AG04450 (cell line): ENCODE data around the gene IMMP1L. TPM values are rescaled to one million over a fixed set of nuclear protein-coding genes. Genes with fewer than 3 reads are reported as not detected.

Experiments
- CTCF ChIA-PET: fragments of 300-600, 350-600 bp; formaldehyde crosslinking; extraction: SDS; loops from one replicate; lab custom pipeline; 2022; ENCODE audit warnings: antibody characterized with exemption, inconsistent platforms; lab: Charles Lee
- POLR2A ChIA-PET: fragments of 350-600 bp; formaldehyde crosslinking; extraction: SDS; loops from one replicate; lab custom pipeline; 2021; ENCODE audit warnings: antibody characterized with exemption, inconsistent platforms; lab: Yijun Ruan, JAX
- DNase-seq: peaks from one replicate; pipeline ENCODE4 v3.0.0-alpha.2; 2011; ENCODE audit warnings: low read depth, low spot score
- H3K27ac ChIP-seq: one replicate; pipeline ENCODE4 v1.5.1; 2012; ENCODE audit warnings: low read depth, low read length, control low read depth
- H3K27me3 ChIP-seq: one replicate; pipeline ENCODE4 v1.6.0; 2012; ENCODE audit warnings: low read length; ENCODE audit not compliant: control insufficient read depth, insufficient read depth
- H3K4me3 ChIP-seq: 2 replicates; pipeline ENCODE4 v1.5.1; 2011; ENCODE audit warnings: mild to moderate bottlenecking, low read depth, low read length, control low read depth
- H3K9me3 ChIP-seq: 2 replicates; pipeline ENCODE4 v1.5.1; 2012; ENCODE audit warnings: low read length; ENCODE audit not compliant: control insufficient read depth, insufficient read depth
- polyA plus RNA-seq: library from polyadenylated mRNA; depleted of rRNA; stranded (reverse); fragments of >200 nt; gene quantifications from 2 replicates; pipeline ENCODE4 v1.2.3, GENCODE V29; 2011; rRNA removed
- TF ChIP-seq, protein P1 (sequence below): IDR thresholded peaks from 2 replicates; pipeline ENCODE4 v1.5.1; 2011; ENCODE audit warnings: low read depth, low read length, control low read depth, inconsistent platforms

The IMMP1L gene
- polyA plus RNA-seq, 1 experiment, result 23.9 TPM

DNA sequence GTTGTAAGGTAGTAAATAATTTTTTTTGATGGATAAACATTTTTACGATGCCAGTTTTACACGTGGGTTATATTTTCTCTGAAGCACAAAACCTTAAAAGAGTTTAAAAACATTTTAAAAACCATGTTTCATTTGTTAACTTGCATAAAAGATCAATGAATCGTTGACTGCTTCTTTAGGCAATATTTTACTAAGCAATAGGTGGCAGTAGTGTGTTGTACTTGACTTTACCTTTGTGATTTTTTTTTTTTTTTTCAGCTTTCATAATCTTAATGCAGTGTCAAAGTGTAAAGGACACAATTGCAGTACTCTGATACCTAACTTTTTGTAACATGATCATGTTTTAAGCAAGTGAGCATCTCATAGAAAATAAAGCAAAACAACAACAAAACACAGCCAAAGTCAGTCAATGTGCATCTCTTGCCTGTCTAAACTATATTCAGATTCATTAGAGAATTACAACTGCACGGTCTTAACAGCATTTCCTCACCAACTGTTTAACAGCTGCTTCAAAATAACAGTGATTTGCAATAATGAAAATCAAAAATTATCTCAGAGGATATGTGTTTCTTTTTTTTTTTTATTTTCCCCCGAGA lies 112.1 kb downstream of the IMMP1L start:
- POLR2A ChIA-PET, result interaction anchor here (0.5 kb wide), 1 partner anchor 705 kb away, joined by 3 read pairs; no protein-coding TSS in a partner anchor
- TF ChIP-seq, protein P1, sequence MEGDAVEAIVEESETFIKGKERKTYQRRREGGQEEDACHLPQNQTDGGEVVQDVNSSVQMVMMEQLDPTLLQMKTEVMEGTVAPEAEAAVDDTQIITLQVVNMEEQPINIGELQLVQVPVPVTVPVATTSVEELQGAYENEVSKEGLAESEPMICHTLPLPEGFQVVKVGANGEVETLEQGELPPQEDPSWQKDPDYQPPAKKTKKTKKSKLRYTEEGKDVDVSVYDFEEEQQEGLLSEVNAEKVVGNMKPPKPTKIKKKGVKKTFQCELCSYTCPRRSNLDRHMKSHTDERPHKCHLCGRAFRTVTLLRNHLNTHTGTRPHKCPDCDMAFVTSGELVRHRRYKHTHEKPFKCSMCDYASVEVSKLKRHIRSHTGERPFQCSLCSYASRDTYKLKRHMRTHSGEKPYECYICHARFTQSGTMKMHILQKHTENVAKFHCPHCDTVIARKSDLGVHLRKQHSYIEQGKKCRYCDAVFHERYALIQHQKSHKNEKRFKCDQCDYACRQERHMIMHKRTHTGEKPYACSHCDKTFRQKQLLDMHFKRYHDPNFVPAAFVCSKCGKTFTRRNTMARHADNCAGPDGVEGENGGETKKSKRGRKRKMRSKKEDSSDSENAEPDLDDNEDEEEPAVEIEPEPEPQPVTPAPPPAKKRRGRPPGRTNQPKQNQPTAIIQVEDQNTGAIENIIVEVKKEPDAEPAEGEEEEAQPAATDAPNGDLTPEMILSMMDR, result peak; percentile 67
- no peak for DNase-seq

DNA sequence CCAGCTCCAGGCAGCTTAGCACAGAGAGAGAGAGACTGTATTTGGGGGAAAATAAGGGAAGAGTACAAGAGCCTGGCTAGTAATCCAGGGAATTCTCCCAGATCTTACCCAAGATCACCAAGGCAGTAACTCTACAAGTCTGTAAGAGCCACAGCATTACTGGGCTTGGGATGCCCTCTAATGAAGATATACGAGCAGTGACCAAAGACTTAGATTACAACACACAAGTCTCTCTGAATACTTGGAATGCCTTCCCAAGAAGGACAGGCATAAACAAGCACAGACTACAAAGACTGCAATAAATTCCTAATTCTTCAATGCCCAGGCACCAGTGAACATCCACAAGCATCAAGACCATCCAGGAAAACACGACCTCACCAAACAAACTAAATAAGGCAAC lies 122.0 kb downstream of the IMMP1L start:
- CTCF ChIA-PET, result no interaction called here

More for the DNA sequence above, 112.1 kb downstream of the IMMP1L start:
- Histone ChIP-seq H3K4me3 (no peak overlapping the region), H3K27ac (no peak overlapping the region), H3K9me3 (no peaks in the 10 kb centered on the region), H3K27me3 (no peaks in the 10 kb centered on the region)
- CTCF ChIA-PET, result interaction anchor here (0.8 to 2.6 kb wide), 12 partner anchors 9 to 779 kb away, joined by 3 to 22 read pairs (median 4); partner anchors contain the start of genes DCDC1 and DNAJC24

DNA sequence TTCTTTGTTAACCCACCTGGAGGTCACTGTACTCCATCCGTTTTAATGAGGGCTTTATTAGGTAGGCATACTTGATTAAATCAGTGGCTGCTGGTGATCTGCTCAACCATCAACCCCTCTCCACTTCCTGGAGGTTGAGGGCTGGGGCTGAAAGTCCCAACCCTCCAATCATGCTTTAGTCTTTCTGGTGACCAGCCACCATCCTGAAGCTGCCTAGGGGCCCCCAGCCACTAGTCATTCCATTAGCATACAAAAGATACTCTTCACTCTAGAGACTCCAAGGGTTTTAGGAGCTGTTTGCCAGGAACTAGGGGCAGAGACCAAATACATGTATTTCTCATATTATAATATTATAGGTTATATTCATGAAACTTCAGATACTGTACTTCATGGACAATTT lies 126.3 kb downstream of the IMMP1L start:
- no peak for DNase-seq
- POLR2A ChIA-PET, result interaction anchor here (0.6 kb wide), 1 partner anchor 38 kb away, joined by 3 read pairs; no protein-coding TSS in a partner anchor
- CTCF ChIA-PET, result interaction anchor here (1.3 kb wide), 1 partner anchor 12 kb away, joined by 3 read pairs; no protein-coding TSS in a partner anchor

More for the DNA sequence above, 122.0 kb downstream of the IMMP1L start:
- TF ChIP-seq, protein P1, result no peak
- no peak for DNase-seq
- Histone ChIP-seq H3K4me3 (no peak overlapping the region), H3K9me3 (no peaks in the 10 kb centered on the region), H3K27ac (no peak overlapping the region), H3K27me3 (no peaks in the 10 kb centered on the region)
- POLR2A ChIA-PET, result no interaction called here

More for the DNA sequence above, 126.3 kb downstream of the IMMP1L start:
- TF ChIP-seq, protein P1, result no peak
- Histone ChIP-seq H3K27me3 (no peaks in the 10 kb centered on the region), H3K4me3 (no peak overlapping the region), H3K27ac (no peak overlapping the region), H3K9me3 (no peaks in the 10 kb centered on the region)

Other genes starting within 250 kb of the IMMP1L start
- gene DCDC1, start 139.9 kb downstream of the IMMP1L start, polyA plus RNA-seq, result 0.02 TPM in 1 of 2 replicates, not detected in the other
- 14.2 and 17.0 TPM in 2 replicates for gene DNAJC24, start 139.8 kb downstream of the IMMP1L start, polyA plus RNA-seq
- gene ELP4, start 145 bp upstream of the IMMP1L start, polyA plus RNA-seq, result 13.6 and 15.5 TPM in 2 replicates